Peyer's patch (tissue), 4 donors: Measurements from ENCODE around the gene ALKBH5.

Experiments used
- POLR2A ChIP-seq, 2 donors: fragments of 450-650 bp; IDR thresholded peaks; one replicate each; pipeline ENCODE4 v1.5.1; 2017; ENCODE audit warnings: antibody characterized with exemption in 2 of 2, mild to moderate bottlenecking in 2 of 2, moderate library complexity in 2 of 2
- TF ChIP-seq, protein P1 (sequence below), 6 experiments: fragments of 450-650 bp in 4 of 6; fragments of 200-600 bp in 2 of 6; sonication (generic) in 1 of 6; IDR thresholded peaks; one replicate each; pipeline ENCODE4 v1.5.1; 2017 to 2019; ENCODE audit warnings: antibody characterized with exemption in 6 of 6, mild to moderate bottlenecking in 3 of 6, moderate library complexity in 1 of 6

DNA sequence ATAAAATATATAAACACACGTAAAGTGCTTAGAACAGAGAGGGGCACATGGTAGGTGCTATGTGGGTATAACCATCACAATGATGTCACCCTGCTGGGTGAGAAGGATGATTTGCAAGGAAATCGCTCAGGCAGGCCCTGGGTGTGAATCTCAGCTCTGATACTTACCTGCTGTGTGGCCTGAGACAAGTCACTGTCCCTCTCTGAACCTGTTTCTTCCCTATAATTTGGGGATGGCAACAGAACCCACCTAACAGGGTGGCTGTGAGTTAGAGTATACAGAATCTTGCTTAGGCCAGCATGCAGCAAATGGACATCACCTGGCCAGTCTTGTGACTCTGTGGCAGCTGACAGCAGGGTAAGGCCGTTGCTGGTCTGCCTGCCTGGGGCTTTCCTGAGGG lies 36.6 kb upstream of the ALKBH5 start:
- no peak for TF ChIP-seq POLR2A (IDR thresholded peaks at IDR 0.05)
- TF ChIP-seq, protein P1, sequence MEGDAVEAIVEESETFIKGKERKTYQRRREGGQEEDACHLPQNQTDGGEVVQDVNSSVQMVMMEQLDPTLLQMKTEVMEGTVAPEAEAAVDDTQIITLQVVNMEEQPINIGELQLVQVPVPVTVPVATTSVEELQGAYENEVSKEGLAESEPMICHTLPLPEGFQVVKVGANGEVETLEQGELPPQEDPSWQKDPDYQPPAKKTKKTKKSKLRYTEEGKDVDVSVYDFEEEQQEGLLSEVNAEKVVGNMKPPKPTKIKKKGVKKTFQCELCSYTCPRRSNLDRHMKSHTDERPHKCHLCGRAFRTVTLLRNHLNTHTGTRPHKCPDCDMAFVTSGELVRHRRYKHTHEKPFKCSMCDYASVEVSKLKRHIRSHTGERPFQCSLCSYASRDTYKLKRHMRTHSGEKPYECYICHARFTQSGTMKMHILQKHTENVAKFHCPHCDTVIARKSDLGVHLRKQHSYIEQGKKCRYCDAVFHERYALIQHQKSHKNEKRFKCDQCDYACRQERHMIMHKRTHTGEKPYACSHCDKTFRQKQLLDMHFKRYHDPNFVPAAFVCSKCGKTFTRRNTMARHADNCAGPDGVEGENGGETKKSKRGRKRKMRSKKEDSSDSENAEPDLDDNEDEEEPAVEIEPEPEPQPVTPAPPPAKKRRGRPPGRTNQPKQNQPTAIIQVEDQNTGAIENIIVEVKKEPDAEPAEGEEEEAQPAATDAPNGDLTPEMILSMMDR (IDR thresholded peaks at IDR 0.05), result no peak
